IPS DF 4.7 (cell line): ENCODE results near the gene AGFG1.
"Not testable (repeated sequence)": the region's sequence is repeated elsewhere in the genome, so short reads cannot be mapped to it uniquely, and the experiment has no call there.

Experiments used
- DNase-seq: peaks from one replicate; pipeline ENCODE4 v3.0.0-alpha.2; 2013; ENCODE audit warnings: low spot score; ENCODE audit errors: extremely low read depth

AGFG1 gene

GRCh38 chr2:227497158-227497557 is 25.2 kb downstream of the AGFG1 start:
- DNase-seq = no peak

GRCh38 chr2:227499627-227500300 is 27.8 kb downstream of the AGFG1 start:
- no peak for DNase-seq

- no peak for DNase-seq
Measured at GRCh38 chr2:227500301-227500630, 28.3 kb downstream of the AGFG1 start.

- DNase-seq = no peak
Measured at GRCh38 chr2:227503433-227504406, 31.8 kb downstream of the AGFG1 start.

GRCh38 chr2:227504700-227505099 is 32.7 kb downstream of the AGFG1 start:
- no peak for DNase-seq

GRCh38 chr2:227506456-227506855 is 34.5 kb downstream of the AGFG1 start:
- no peak for DNase-seq

- DNase-seq = no peak
Measured at GRCh38 chr2:227507963-227508362, 36.0 kb downstream of the AGFG1 start.

GRCh38 chr2:227509076-227509475 is 37.1 kb downstream of the AGFG1 start:
- DNase-seq = no peak

- DNase-seq = no peak
Measured at GRCh38 chr2:227509824-227510619, 38.1 kb downstream of the AGFG1 start.

- no peak for DNase-seq
Measured at GRCh38 chr2:227510620-227510958, 38.6 kb downstream of the AGFG1 start.

- DNase-seq = no peak
Measured at GRCh38 chr2:227511239-227511930, 39.4 kb downstream of the AGFG1 start.

- DNase-seq = no peak
Measured at GRCh38 chr2:227511955-227512354, 40.0 kb downstream of the AGFG1 start.

GRCh38 chr2:227513113-227513512 is 41.2 kb downstream of the AGFG1 start:
- DNase-seq = no peak

- DNase-seq = no peak
Measured at GRCh38 chr2:227515742-227516141, 43.8 kb downstream of the AGFG1 start.

GRCh38 chr2:227517724-227518123 is 45.8 kb downstream of the AGFG1 start:
- no peak for DNase-seq

- not testable (repeated sequence) for DNase-seq
Measured at GRCh38 chr2:227518278-227518865, 46.4 kb downstream of the AGFG1 start.

- DNase-seq = not testable (repeated sequence)
Measured at GRCh38 chr2:227521178-227521577, 49.2 kb downstream of the AGFG1 start.

GRCh38 chr2:227524665-227525064 is 52.7 kb downstream of the AGFG1 start:
- no peak for DNase-seq

GRCh38 chr2:227527351-227527750 is 55.4 kb downstream of the AGFG1 start:
- DNase-seq = no peak

GRCh38 chr2:227528803-227529202 is 56.8 kb downstream of the AGFG1 start:
- DNase-seq = no peak

GRCh38 chr2:227529871-227530270 is 57.9 kb downstream of the AGFG1 start:
- no peak for DNase-seq
